A549 (cell line): Measurements from ENCODE around the gene DNAJA3. TPM values are rescaled to one million over a fixed set of nuclear protein-coding genes. Genes with fewer than 3 reads are reported as not detected.

Experiments
- ATAC-seq, 2 experiments: fragments of 200-7000 bp in 1 of 2; fragments of >200 bp in 1 of 2; cut with Nextera tagmentation in 1 of 2; cut with Tn5 transposase in 1 of 2; 3 replicates each; pipeline versions ENCODE4 v1.8.0 to v1.9.1; 2018 to 2020; ENCODE audit warnings: mild to moderate bottlenecking in 1 of 2, moderate library complexity in 1 of 2
- CTCF ChIA-PET: fragments of 300-600 bp; sonication (Branson Sonifier 250); formaldehyde crosslinking; extraction: SDS; loops from one replicate; lab custom pipeline; 2021; ENCODE audit warnings: antibody characterized with exemption, inconsistent platforms; lab: Yijun Ruan, JAX
- POLR2A ChIA-PET: fragments of 350-600 bp; formaldehyde crosslinking; extraction: SDS; loops from one replicate; lab custom pipeline; 2021; ENCODE audit warnings: antibody characterized with exemption, inconsistent platforms; lab: Yijun Ruan, JAX
- DNase-seq, 2 experiments: peaks; one replicate each; pipeline versions ENCODE4 v3.0.0 to v3.0.0-alpha.2; 2011 to 2016; ENCODE audit warnings: low read depth in 1 of 2, low spot score in 1 of 2
- FAIRE-seq: peaks from 2 replicates; lab custom pipeline; 2011; peaks lifted over from hg19 to GRCh38; lab: Jason Lieb, UNC
- H3K27ac ChIP-seq, 2 experiments: fragments of >200 bp; sonication (Bioruptor Twin); formaldehyde crosslinking; 3 replicates each; pipeline ENCODE4 v1.5.1; 2016 to 2017
- H3K4me1 ChIP-seq: fragments of >200 bp; sonication (Bioruptor Twin); formaldehyde crosslinking; 3 replicates; pipeline ENCODE4 v1.6.1; 2016
- H3K4me2 ChIP-seq: fragments of >200 bp; sonication (Bioruptor Twin); formaldehyde crosslinking; 3 replicates; pipeline ENCODE4 v1.6.1; 2016
- H3K4me3 ChIP-seq: fragments of >200 bp; sonication (Bioruptor Twin); formaldehyde crosslinking; 3 replicates; pipeline ENCODE4 v1.5.1; 2016
- H3K9me3 ChIP-seq: fragments of >200 bp; sonication (Bioruptor Twin); formaldehyde crosslinking; 3 replicates; pipeline ENCODE4 v1.6.1; 2016
- CEBPB ChIP-seq, 2 experiments: fragments of >200 bp in 1 of 2; sonication (Bioruptor Twin) in 1 of 2; formaldehyde crosslinking in 1 of 2; IDR thresholded peaks; 2 replicates each; pipeline ENCODE4 v1.6.1; 2012 to 2016
- CHD2 ChIP-seq: fragments of 150-350 bp; IDR thresholded peaks from 2 replicates; pipeline ENCODE4 v1.6.1; 2014; ENCODE audit warnings: low read length; ENCODE audit not compliant: partially characterized antibody
- EP300 ChIP-seq, 2 experiments: fragments of >200 bp; sonication (Bioruptor Twin); formaldehyde crosslinking; IDR thresholded peaks; 2 replicates in 1 of 2; 3 replicates in 1 of 2; pipeline ENCODE4 v1.6.1; 2016 to 2017
- ESRRA ChIP-seq: fragments of 150-350 bp; IDR thresholded peaks from 2 replicates; pipeline ENCODE4 v1.6.1; 2014; ENCODE audit warnings: mild to moderate bottlenecking, low read length, borderline replicate concordance
- FOXS1 ChIP-seq: fragments of 250-450 bp; sonication (Bioruptor Pico); IDR thresholded peaks from 2 replicates; pipeline ENCODE4 v1.5.0; 2020; ENCODE audit warnings: mild to moderate bottlenecking, moderate library complexity
- GATA3 ChIP-seq: IDR thresholded peaks from 2 replicates; pipeline ENCODE4 v1.6.1; 2012; ENCODE audit warnings: borderline replicate concordance
- HDAC2 ChIP-seq: fragments of 200-600 bp; sonication (generic); IDR thresholded peaks from 2 replicates; pipeline ENCODE4 v1.6.1; 2016
- HEYL ChIP-seq: fragments of 250-450 bp; sonication (Bioruptor Pico); IDR thresholded peaks from 2 replicates; pipeline ENCODE4 v1.8.0; 2021; ENCODE audit warnings: mild to moderate bottlenecking, moderate library complexity
- JUNB ChIP-seq: fragments of >200 bp; sonication (Bioruptor Twin); formaldehyde crosslinking; IDR thresholded peaks from 2 replicates; pipeline ENCODE4 v1.6.1; 2016
- KDM5A ChIP-seq: fragments of 200-600 bp; sonication (generic); IDR thresholded peaks from 2 replicates; pipeline ENCODE4 v1.6.1; 2016; ENCODE audit warnings: antibody characterized with exemption, mild to moderate bottlenecking
- MAFK ChIP-seq: fragments of 450-650 bp; IDR thresholded peaks from 2 replicates; pipeline ENCODE4 v1.6.1; 2014; ENCODE audit not compliant: partially characterized antibody
- MYC ChIP-seq: IDR thresholded peaks from 2 replicates; pipeline ENCODE4 v1.6.1; 2012; ENCODE audit warnings: mild to moderate bottlenecking, inconsistent platforms, low read length, improper control_type of control experiment, borderline replicate concordance
- NFE2L2 ChIP-seq: fragments of 150-350 bp; conservative IDR thresholded peaks from 2 replicates; pipeline ENCODE4 v1.6.1; 2014; ENCODE audit warnings: low read length
- POLR2A ChIP-seq: IDR thresholded peaks from 2 replicates; pipeline ENCODE4 v1.6.1; 2012; ENCODE audit warnings: mild to moderate bottlenecking, low read length
- POLR2AphosphoS2 ChIP-seq: conservative IDR thresholded peaks from 2 replicates; pipeline ENCODE4 v1.6.1; 2012; ENCODE audit warnings: low read length, improper control_type of control experiment, inconsistent platforms
- RAD21 ChIP-seq, 2 experiments: fragments of >200 bp in 1 of 2; sonication (Bioruptor Twin) in 1 of 2; formaldehyde crosslinking in 1 of 2; IDR thresholded peaks in 1 of 2; conservative IDR thresholded peaks in 1 of 2; 2 replicates in 1 of 2; 3 replicates in 1 of 2; pipeline ENCODE4 v1.6.1; 2012 to 2018; ENCODE audit warnings: inconsistent platforms in 1 of 2
- RNF2 ChIP-seq: fragments of 200-600 bp; sonication (generic); IDR thresholded peaks from 2 replicates; pipeline ENCODE4 v1.6.1; 2016; ENCODE audit warnings: low read depth, mild to moderate bottlenecking, antibody characterized with exemption, moderate library complexity, borderline replicate concordance
- SMC3 ChIP-seq: fragments of >200 bp; sonication (Bioruptor Twin); formaldehyde crosslinking; IDR thresholded peaks from 3 replicates; pipeline ENCODE4 v1.6.1; 2018; ENCODE audit warnings: inconsistent platforms
- SREBF2 ChIP-seq: fragments of 450-650 bp; IDR thresholded peaks from 2 replicates; pipeline ENCODE4 v1.6.1; 2014; ENCODE audit warnings: mild to moderate bottlenecking, moderate library complexity
- TP53 ChIP-seq: fragments of 250-450 bp; sonication (Bioruptor Pico); IDR thresholded peaks from 2 replicates; pipeline ENCODE4 v1.5.0; 2021; ENCODE audit warnings: mild to moderate bottlenecking, moderate library complexity
- ZC3H11A ChIP-seq: fragments of 450-650 bp; IDR thresholded peaks from 2 replicates; pipeline ENCODE4 v1.6.1; 2014; ENCODE audit warnings: antibody characterized with exemption, mild to moderate bottlenecking
- WGBS: methylation state at CpG from one replicate; pipeline ENCODE4 v1.1.6; 2017; ENCODE audit errors: missing lambda C conversion rate; 5-methylcytosine and 5-hydroxymethylcytosine counted together
- polyA plus RNA-seq, 4 experiments: library from polyadenylated mRNA; depleted of rRNA in 3 of 4; stranded (reverse); fragments of >200 nt; fragmentation: RNase III in 1 of 4; extraction: RNeasy Plus Mini Kit Qiagen cat#74134 plus additional on column Dnase treatment in 1 of 4; gene quantifications; 2 replicates in 3 of 4; 3 replicates in 1 of 4; pipeline ENCODE4 v1.2.3, GENCODE V29; 2011 to 2017
- TF ChIP-seq, protein P1 (sequence below): fragments of >200 bp; sonication (Bioruptor Twin); formaldehyde crosslinking; IDR thresholded peaks from 3 replicates; pipeline ENCODE4 v1.6.1; 2016
- TF ChIP-seq, protein P2 (sequence below): fragments of 200-600 bp; sonication (generic); IDR thresholded peaks from 2 replicates; pipeline ENCODE4 v1.6.1; 2016; ENCODE audit warnings: antibody characterized with exemption, mild to moderate bottlenecking, moderate library complexity
- TF ChIP-seq, protein P3 (sequence below): fragments of 250-450 bp; sonication (Bioruptor Pico); IDR thresholded peaks from 2 replicates; pipeline ENCODE4 v1.5.0; 2020; ENCODE audit warnings: low read depth, mild to moderate bottlenecking, moderate library complexity
- TF ChIP-seq, protein P4 (sequence below): IDR thresholded peaks from 2 replicates; pipeline ENCODE4 v1.6.1; 2012
- TF ChIP-seq, protein P5 (sequence below): fragments of 150-350 bp; IDR thresholded peaks from 2 replicates; pipeline ENCODE4 v1.6.1; 2014; ENCODE audit warnings: low read depth, mild to moderate bottlenecking, low read length
- TF ChIP-seq, protein P6 (sequence below): IDR thresholded peaks from 2 replicates; pipeline ENCODE4 v1.6.1; 2012

DNAJA3 gene
- polyA plus RNA-seq, 2 of the 4 experiments (the other 2 are of a cell fraction): 64.6 to 77.2 TPM

DNA sequence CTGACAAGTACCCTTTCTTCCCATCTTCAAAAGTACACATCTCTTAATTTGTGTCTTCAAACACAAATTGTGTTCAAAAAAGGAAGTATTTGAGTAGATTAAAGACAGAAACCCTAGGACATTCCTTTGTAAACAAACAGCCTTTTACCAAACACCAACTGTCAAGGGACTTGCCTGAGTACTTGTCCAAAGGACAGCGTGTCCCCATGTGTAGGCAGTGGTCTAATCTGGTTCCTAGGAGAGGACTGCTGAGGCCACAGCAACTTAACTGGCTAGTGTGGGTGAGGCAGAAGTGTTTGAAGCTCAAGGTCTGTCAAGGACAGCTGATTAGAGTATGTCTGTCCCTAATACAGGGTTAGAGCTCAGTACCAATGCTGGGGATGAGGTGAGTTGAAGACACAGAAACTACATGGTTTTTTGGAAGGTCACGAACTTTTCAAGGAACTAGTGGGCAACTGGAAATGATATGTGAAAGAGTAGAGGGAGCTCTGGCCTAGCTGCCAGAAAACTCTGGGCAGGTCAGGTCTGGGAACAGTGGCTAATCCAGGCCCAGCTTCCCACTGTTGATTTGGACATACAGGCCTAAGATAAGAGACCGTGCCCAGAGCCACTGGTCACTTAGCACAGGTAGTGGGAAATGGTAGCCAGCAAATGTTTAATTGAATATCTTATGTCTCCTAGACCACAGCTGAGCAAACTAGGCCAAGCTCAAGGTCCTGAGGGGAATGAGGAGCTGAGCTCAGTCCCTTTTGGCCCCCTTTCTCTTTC, 60.6 kb downstream of the DNAJA3 start:
- no peak for ATAC-seq
- Histone ChIP-seq H3K4me3 (no peak overlapping the region), H3K27ac (peak overlapping the region in 1 of 2 experiments; percentile 7; a peak in 1 of 6 replicates), H3K4me1 (peaks cover 18% of the 10 kb centered on the region; the same call in 2 of the 3 replicates), H3K4me2 (no peak overlapping the region), H3K9me3 (no peaks in the 10 kb centered on the region)
- TF ChIP-seq, protein P1, sequence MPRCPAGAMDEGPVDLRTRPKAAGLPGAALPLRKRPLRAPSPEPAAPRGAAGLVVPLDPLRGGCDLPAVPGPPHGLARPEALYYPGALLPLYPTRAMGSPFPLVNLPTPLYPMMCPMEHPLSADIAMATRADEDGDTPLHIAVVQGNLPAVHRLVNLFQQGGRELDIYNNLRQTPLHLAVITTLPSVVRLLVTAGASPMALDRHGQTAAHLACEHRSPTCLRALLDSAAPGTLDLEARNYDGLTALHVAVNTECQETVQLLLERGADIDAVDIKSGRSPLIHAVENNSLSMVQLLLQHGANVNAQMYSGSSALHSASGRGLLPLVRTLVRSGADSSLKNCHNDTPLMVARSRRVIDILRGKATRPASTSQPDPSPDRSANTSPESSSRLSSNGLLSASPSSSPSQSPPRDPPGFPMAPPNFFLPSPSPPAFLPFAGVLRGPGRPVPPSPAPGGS: no peak
- no peak for TF ChIP-seq RNF2
- no peak for TF ChIP-seq EP300 (IDR thresholded peaks at IDR 0.05)
- no peak for TF ChIP-seq HEYL (CRISPR knock-in tag)
- no peak for TF ChIP-seq RAD21 (conservative IDR thresholded peaks at IDR 0.05 in 1 of 2, IDR thresholded peaks at IDR 0.05 in 1 of 2)
- TF ChIP-seq, protein P2, sequence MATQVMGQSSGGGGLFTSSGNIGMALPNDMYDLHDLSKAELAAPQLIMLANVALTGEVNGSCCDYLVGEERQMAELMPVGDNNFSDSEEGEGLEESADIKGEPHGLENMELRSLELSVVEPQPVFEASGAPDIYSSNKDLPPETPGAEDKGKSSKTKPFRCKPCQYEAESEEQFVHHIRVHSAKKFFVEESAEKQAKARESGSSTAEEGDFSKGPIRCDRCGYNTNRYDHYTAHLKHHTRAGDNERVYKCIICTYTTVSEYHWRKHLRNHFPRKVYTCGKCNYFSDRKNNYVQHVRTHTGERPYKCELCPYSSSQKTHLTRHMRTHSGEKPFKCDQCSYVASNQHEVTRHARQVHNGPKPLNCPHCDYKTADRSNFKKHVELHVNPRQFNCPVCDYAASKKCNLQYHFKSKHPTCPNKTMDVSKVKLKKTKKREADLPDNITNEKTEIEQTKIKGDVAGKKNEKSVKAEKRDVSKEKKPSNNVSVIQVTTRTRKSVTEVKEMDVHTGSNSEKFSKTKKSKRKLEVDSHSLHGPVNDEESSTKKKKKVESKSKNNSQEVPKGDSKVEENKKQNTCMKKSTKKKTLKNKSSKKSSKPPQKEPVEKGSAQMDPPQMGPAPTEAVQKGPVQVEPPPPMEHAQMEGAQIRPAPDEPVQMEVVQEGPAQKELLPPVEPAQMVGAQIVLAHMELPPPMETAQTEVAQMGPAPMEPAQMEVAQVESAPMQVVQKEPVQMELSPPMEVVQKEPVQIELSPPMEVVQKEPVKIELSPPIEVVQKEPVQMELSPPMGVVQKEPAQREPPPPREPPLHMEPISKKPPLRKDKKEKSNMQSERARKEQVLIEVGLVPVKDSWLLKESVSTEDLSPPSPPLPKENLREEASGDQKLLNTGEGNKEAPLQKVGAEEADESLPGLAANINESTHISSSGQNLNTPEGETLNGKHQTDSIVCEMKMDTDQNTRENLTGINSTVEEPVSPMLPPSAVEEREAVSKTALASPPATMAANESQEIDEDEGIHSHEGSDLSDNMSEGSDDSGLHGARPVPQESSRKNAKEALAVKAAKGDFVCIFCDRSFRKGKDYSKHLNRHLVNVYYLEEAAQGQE: no peak
- no peak for TF ChIP-seq GATA3
- TF ChIP-seq ESRRA: no peak
- TF ChIP-seq JUNB: no peak
- TF ChIP-seq MYC: no peak
- TF ChIP-seq SMC3: no peak
- no peak for TF ChIP-seq CHD2
- no peak for TF ChIP-seq MAFK
- no peak for TF ChIP-seq TP53 (CRISPR knock-in tag)
- no peak for TF ChIP-seq POLR2A
- POLR2A ChIA-PET: no interaction called here
- CTCF ChIA-PET: interaction anchor here (0.8 to 4.5 kb wide), 6 partner anchors 10 to 100 kb away, joined by 3 to 19 read pairs (median 3); partner anchors contain the start of gene HMOX2
- DNase-seq: no peak
- WGBS: 97% methylated on average over 3 of the region's 3 CpGs
- FAIRE-seq: no peak

DNA sequence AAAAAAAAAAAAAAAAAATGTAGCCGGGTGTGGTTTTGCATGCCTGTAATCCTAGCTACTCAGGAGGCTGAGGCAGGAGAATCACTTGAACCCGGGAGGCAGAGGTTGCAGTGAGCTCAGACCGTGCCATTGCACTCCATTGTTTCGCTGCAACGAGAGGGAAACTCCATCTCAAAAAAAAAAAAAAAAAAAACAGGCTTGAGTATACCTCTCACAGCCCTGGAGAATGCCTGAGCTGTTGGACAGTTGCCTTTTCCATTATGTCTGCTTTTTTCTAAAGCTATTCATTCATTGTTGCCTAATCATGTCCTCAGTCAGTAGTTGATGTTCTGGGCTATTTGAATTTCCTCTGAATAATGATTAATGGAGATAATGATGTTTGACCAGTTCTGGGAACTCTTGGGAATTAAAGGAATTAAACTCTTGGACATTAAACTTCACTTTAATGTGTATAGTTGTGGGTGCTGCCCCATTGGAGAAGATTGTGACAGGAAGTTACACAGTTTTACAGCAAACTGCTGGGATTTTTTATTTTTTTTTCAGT, 62.4 kb downstream of the DNAJA3 start:
- Histone ChIP-seq H3K4me2 (no peak overlapping the region; the same call in 2 of the 3 replicates), H3K27ac (no peak overlapping the region), H3K4me3 (no peak overlapping the region), H3K9me3 (no peaks in the 10 kb centered on the region), H3K4me1 (peaks cover 18% of the 10 kb centered on the region; the same call in 2 of the 3 replicates)
- ChIA-PET POLR2A (interaction anchor here (0.6 kb wide), 2 partner anchors 24 to 61 kb away, joined by 3 to 5 read pairs; no protein-coding TSS in a partner anchor), CTCF (interaction anchor here (0.7 to 4.5 kb wide), 4 partner anchors 9 to 22 kb away, joined by 3 to 19 read pairs (median 4); no protein-coding TSS in a partner anchor)
- FAIRE-seq: no peak
- TF ChIP-seq, protein P3, sequence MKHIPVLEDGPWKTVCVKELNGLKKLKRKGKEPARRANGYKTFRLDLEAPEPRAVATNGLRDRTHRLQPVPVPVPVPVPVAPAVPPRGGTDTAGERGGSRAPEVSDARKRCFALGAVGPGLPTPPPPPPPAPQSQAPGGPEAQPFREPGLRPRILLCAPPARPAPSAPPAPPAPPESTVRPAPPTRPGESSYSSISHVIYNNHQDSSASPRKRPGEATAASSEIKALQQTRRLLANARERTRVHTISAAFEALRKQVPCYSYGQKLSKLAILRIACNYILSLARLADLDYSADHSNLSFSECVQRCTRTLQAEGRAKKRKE: no peak
- TF ChIP-seq KDM5A: no peak
- TF ChIP-seq, protein P4, sequence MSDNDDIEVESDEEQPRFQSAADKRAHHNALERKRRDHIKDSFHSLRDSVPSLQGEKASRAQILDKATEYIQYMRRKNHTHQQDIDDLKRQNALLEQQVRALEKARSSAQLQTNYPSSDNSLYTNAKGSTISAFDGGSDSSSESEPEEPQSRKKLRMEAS: no peak
- TF ChIP-seq HEYL (CRISPR knock-in tag): no peak
- TF ChIP-seq, protein P5, sequence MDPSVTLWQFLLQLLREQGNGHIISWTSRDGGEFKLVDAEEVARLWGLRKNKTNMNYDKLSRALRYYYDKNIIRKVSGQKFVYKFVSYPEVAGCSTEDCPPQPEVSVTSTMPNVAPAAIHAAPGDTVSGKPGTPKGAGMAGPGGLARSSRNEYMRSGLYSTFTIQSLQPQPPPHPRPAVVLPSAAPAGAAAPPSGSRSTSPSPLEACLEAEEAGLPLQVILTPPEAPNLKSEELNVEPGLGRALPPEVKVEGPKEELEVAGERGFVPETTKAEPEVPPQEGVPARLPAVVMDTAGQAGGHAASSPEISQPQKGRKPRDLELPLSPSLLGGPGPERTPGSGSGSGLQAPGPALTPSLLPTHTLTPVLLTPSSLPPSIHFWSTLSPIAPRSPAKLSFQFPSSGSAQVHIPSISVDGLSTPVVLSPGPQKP: no peak
- no peak for TF ChIP-seq SREBF2
- TF ChIP-seq NFE2L2: no peak
- TF ChIP-seq CEBPB (IDR thresholded peaks at IDR 0.05): no peak
- TF ChIP-seq POLR2AphosphoS2: no peak
- no peak for TF ChIP-seq HDAC2
- TF ChIP-seq, protein P6, sequence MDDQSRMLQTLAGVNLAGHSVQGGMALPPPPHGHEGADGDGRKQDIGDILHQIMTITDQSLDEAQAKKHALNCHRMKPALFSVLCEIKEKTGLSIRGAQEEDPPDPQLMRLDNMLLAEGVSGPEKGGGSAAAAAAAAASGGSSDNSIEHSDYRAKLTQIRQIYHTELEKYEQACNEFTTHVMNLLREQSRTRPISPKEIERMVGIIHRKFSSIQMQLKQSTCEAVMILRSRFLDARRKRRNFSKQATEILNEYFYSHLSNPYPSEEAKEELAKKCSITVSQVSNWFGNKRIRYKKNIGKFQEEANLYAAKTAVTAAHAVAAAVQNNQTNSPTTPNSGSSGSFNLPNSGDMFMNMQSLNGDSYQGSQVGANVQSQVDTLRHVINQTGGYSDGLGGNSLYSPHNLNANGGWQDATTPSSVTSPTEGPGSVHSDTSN: no peak
- TF ChIP-seq RNF2: no peak
- no peak for TF ChIP-seq ZC3H11A
- TF ChIP-seq FOXS1 (CRISPR knock-in tag): no peak
- TF ChIP-seq JUNB: no peak
- no peak for TF ChIP-seq EP300 (IDR thresholded peaks at IDR 0.05)
- WGBS: 66% methylated on average over 5 of the region's 5 CpGs
- ATAC-seq: peak in 1 of 2 experiments; percentile 51; a peak in 2 of 6 replicates
- no peak for DNase-seq
